GM12878 (cell line): ENCODE measurements around the gene ERC2. TPM values are rescaled to one million over a fixed set of nuclear protein-coding genes. Genes with fewer than 3 reads are reported as not detected.

Source experiments
- BCL11A ChIP-seq: IDR thresholded peaks from 2 replicates; pipeline ENCODE4 v1.6.1; 2011; ENCODE audit warnings: low read depth, low read length
- CBFB ChIP-seq: IDR thresholded peaks from 2 replicates; pipeline ENCODE4 v1.6.1; 2016; ENCODE audit warnings: antibody characterized with exemption, low read depth
- EED ChIP-seq: sonication (generic); IDR thresholded peaks from 2 replicates; pipeline ENCODE4 v1.6.1; 2016; ENCODE audit warnings: antibody characterized with exemption, low read depth
- ESRRA ChIP-seq: IDR thresholded peaks from 2 replicates; pipeline ENCODE4 v1.6.1; 2012; ENCODE audit warnings: mild to moderate bottlenecking, low read length, improper control_type of control experiment
- EZH2 ChIP-seq: IDR thresholded peaks from 2 replicates; pipeline ENCODE4 v1.6.1; 2012; ENCODE audit warnings: low read depth, mild to moderate bottlenecking, control low read depth, inconsistent platforms, low read length, borderline replicate concordance; ENCODE audit not compliant: control insufficient read depth
- MYC ChIP-seq: IDR thresholded peaks from 2 replicates; pipeline ENCODE4 v1.6.1; 2011; ENCODE audit warnings: mild to moderate bottlenecking, low read length, moderate library complexity, inconsistent platforms; ENCODE audit not compliant: insufficient read depth, insufficient replicate concordance, insufficient read length, severe bottlenecking
- NKRF ChIP-seq: fragments of 450-650 bp; conservative IDR thresholded peaks from 2 replicates; pipeline ENCODE4 v1.6.1; 2017; ENCODE audit warnings: mild to moderate bottlenecking, moderate library complexity
- PAX5 ChIP-seq: IDR thresholded peaks from 2 replicates; pipeline ENCODE4 v1.6.1; 2011; ENCODE audit warnings: low read depth, low read length, borderline replicate concordance
- SIX5 ChIP-seq: IDR thresholded peaks from 2 replicates; pipeline ENCODE4 v1.6.1; 2011; ENCODE audit warnings: mild to moderate bottlenecking, low read depth, low read length, moderate library complexity; ENCODE audit not compliant: severe bottlenecking
- SUPT20H ChIP-seq: IDR thresholded peaks from 2 replicates; pipeline ENCODE4 v1.6.1; 2011; ENCODE audit warnings: low read depth, mild to moderate bottlenecking, low read length, moderate library complexity, borderline replicate concordance; ENCODE audit not compliant: control insufficient read depth
- TCF7 ChIP-seq: IDR thresholded peaks from 2 replicates; pipeline ENCODE4 v1.6.1; 2014; ENCODE audit warnings: antibody characterized with exemption, borderline replicate concordance
- ZBTB33 ChIP-seq: fragments of 450-650 bp; IDR thresholded peaks from 2 replicates; pipeline ENCODE4 v1.6.1; 2017; ENCODE audit warnings: mild to moderate bottlenecking
- ZNF274 ChIP-seq: IDR thresholded peaks from one replicate; pipeline ENCODE4 v1.8.0; 2011; ENCODE audit not compliant: insufficient read length, insufficient read depth
- polyA plus RNA-seq, 11 experiments: library from polyadenylated mRNA; depleted of rRNA in 4 of 11; unstranded in 6 of 11; stranded (reverse) in 5 of 11; fragments of >200 nt; fragmentation: Nextera tagmentation in 4 of 11; fragmentation: Illumina TruSeq in 1 of 11; extraction: Ambion mirVana in 4 of 11; extraction: Trizol in 1 of 11; gene quantifications; 1 replicate in 1 of 11; 2 replicates in 10 of 11; pipeline versions ENCODE4 v1.2.1 to v1.2.3, GENCODE V29; 2011 to 2016; ENCODE audit warnings: inconsistent platforms in 2 of 11, missing spikeins in 2 of 11, low read depth in 1 of 11
- total RNA-seq, 4 experiments: library from RNA; depleted of rRNA in 3 of 4; stranded (reverse); fragments of >200 nt in 3 of 4; fragmentation: Illumina TruSeq in 1 of 4; extraction: Trizol in 1 of 4; gene quantifications; 2 replicates each; pipeline versions ENCODE4 v1.2.1 to v1.2.3, GENCODE V29; 2013 to 2021
- TF ChIP-seq, protein P1 (sequence below): fragments of 450-650 bp; IDR thresholded peaks from 2 replicates; pipeline ENCODE4 v1.6.1; 2017; ENCODE audit warnings: antibody characterized with exemption, mild to moderate bottlenecking, moderate library complexity
- TF ChIP-seq, protein P2 (sequence below): fragments of 450-650 bp; IDR thresholded peaks from 2 replicates; pipeline ENCODE4 v1.6.1; 2016; ENCODE audit warnings: mild to moderate bottlenecking

ERC2 gene
- total and polyA plus RNA-seq, 10 of the 15 experiments (the other 5 are each of a cell fraction or from before 2014, with no cell fraction given) = 0.06 to 1.4 (median 0.12) TPM; not detected in 3

DNA sequence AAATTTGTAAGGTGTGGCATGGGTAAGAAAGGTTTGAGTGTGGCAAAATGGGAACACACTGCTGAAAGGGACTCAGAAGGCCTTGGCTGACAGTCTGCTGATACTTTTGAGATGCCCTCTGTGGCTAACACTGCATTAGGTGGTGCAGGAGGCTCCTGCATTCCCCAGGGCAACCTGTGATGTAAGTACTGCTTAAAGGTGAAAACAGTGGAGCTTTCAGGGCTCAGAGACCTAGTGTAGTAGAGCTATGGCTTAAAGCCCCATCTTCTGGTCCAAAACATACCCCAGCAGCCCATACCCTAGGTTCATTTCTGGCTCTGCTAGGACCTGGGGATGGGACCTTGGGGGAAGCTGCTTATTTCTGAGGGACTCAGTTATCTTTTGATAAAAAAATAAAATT is 374.1 kb downstream of the ERC2 start (continued):
- no peak for TF ChIP-seq CBFB
- TF ChIP-seq EZH2 = no peak
- TF ChIP-seq TCF7 = no peak
- TF ChIP-seq EED = no peak
- TF ChIP-seq MYC = no peak
- no peak for TF ChIP-seq BCL11A
- no peak for TF ChIP-seq SUPT20H
- TF ChIP-seq, protein P1, sequence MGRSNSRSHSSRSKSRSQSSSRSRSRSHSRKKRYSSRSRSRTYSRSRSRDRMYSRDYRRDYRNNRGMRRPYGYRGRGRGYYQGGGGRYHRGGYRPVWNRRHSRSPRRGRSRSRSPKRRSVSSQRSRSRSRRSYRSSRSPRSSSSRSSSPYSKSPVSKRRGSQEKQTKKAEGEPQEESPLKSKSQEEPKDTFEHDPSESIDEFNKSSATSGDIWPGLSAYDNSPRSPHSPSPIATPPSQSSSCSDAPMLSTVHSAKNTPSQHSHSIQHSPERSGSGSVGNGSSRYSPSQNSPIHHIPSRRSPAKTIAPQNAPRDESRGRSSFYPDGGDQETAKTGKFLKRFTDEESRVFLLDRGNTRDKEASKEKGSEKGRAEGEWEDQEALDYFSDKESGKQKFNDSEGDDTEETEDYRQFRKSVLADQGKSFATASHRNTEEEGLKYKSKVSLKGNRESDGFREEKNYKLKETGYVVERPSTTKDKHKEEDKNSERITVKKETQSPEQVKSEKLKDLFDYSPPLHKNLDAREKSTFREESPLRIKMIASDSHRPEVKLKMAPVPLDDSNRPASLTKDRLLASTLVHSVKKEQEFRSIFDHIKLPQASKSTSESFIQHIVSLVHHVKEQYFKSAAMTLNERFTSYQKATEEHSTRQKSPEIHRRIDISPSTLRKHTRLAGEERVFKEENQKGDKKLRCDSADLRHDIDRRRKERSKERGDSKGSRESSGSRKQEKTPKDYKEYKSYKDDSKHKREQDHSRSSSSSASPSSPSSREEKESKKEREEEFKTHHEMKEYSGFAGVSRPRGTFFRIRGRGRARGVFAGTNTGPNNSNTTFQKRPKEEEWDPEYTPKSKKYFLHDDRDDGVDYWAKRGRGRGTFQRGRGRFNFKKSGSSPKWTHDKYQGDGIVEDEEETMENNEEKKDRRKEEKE = no peak
- no peak for TF ChIP-seq ESRRA
- TF ChIP-seq ZNF274 = no peak
- TF ChIP-seq SIX5 = no peak
- TF ChIP-seq, protein P2, sequence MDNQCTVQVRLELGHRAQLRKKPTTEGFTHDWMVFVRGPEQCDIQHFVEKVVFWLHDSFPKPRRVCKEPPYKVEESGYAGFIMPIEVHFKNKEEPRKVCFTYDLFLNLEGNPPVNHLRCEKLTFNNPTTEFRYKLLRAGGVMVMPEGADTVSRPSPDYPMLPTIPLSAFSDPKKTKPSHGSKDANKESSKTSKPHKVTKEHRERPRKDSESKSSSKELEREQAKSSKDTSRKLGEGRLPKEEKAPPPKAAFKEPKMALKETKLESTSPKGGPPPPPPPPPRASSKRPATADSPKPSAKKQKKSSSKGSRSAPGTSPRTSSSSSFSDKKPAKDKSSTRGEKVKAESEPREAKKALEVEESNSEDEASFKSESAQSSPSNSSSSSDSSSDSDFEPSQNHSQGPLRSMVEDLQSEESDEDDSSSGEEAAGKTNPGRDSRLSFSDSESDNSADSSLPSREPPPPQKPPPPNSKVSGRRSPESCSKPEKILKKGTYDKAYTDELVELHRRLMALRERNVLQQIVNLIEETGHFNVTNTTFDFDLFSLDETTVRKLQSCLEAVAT = no peak
- TF ChIP-seq NKRF = no peak
- no peak for TF ChIP-seq PAX5
- no peak for TF ChIP-seq ZBTB33
